Measurements from ENCODE around the gene SCN4B.

DNA sequence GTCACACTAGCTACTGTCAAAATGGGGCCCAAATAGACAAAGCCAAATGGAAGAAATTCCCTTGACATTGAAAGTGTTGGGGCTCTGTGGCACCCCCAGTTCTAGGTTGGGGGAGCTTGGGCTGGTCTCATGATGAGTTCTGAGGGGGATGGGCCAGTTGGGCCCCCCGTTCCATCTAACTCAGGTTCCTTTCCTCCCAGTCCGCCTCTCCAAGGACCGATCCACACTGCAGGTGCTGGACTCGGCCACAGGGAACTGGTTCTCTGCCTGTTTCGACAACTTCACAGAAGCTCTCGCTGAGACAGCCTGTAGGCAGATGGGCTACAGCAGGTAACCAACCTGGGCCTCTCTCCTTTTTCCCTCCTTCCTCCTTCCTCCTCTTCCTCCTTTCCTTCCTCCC, 48.1 kb downstream of the SCN4B start:
- TF ChIP-seq, protein P1, sequence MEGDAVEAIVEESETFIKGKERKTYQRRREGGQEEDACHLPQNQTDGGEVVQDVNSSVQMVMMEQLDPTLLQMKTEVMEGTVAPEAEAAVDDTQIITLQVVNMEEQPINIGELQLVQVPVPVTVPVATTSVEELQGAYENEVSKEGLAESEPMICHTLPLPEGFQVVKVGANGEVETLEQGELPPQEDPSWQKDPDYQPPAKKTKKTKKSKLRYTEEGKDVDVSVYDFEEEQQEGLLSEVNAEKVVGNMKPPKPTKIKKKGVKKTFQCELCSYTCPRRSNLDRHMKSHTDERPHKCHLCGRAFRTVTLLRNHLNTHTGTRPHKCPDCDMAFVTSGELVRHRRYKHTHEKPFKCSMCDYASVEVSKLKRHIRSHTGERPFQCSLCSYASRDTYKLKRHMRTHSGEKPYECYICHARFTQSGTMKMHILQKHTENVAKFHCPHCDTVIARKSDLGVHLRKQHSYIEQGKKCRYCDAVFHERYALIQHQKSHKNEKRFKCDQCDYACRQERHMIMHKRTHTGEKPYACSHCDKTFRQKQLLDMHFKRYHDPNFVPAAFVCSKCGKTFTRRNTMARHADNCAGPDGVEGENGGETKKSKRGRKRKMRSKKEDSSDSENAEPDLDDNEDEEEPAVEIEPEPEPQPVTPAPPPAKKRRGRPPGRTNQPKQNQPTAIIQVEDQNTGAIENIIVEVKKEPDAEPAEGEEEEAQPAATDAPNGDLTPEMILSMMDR (IDR thresholded peaks at IDR 0.05; ENCODE audit: borderline replicate concordance, extremely low read depth, low read length, poor library complexity, severe bottlenecking): no peak
- no peak for TF ChIP-seq EZH2 (IDR thresholded peaks at IDR 0.05; ENCODE audit: borderline replicate concordance, low read depth, low read length, severe bottlenecking)

Measured in DND-41 (cell line).